Ascending aorta (tissue), 2 donors: ENCODE results near the gene ZNF723. TPM values are rescaled to one million over a fixed set of nuclear protein-coding genes. Genes with fewer than 3 reads are reported as not detected.
"Not testable (repeated sequence)": the region's sequence is repeated elsewhere in the genome, so short reads cannot be mapped to it uniquely, and the experiment has no call there.

Experiments used
- DNase-seq, 2 donors: peaks; one replicate each; pipeline ENCODE4 v3.0.0-alpha.2; 2019; ENCODE audit warnings: low spot score in 2 of 2
- H3K27ac ChIP-seq, 2 donors: fragments of 200-600 bp; sonication (generic); one replicate each; pipeline ENCODE4 v1.5.1; 2016 to 2017; ENCODE audit warnings: mild to moderate bottlenecking in 1 of 2
- H3K27me3 ChIP-seq: fragments of 200-600 bp; sonication (generic); one replicate; pipeline ENCODE4 v1.5.1; 2017
- H3K36me3 ChIP-seq, 2 donors: fragments of 200-600 bp; sonication (generic); one replicate each; pipeline ENCODE4 v1.5.1; 2016
- H3K4me1 ChIP-seq, 2 donors: fragments of 200-600 bp; sonication (generic); one replicate each; pipeline ENCODE4 v1.5.1; 2016 to 2017; ENCODE audit warnings: mild to moderate bottlenecking in 1 of 2
- H3K4me3 ChIP-seq, 2 donors: fragments of 200-600 bp; sonication (generic); one replicate each; pipeline ENCODE4 v1.5.1; 2016 to 2017; ENCODE audit warnings: mild to moderate bottlenecking in 1 of 2
- H3K9me3 ChIP-seq, 2 donors: fragments of 200-600 bp; sonication (generic); one replicate each; pipeline ENCODE4 v1.5.1; 2016
- intact Hi-C: fragments of 100-400 bp; cut with DNase I; formaldehyde crosslinking; loops from one replicate; pipeline ENCODE4 v1.15.1; 2023
- total RNA-seq: library from RNA; depleted of rRNA; stranded (reverse); fragments of >200 nt; gene quantifications from one replicate; pipeline ENCODE4 v1.1.0, GENCODE V29; 2016
- TF ChIP-seq, protein P1 (sequence below), 3 experiments: fragments of 200-600 bp in 2 of 3; fragments of 450-650 bp in 1 of 3; sonication (generic) in 2 of 3; IDR thresholded peaks; one replicate each; pipeline ENCODE4 v1.5.1; 2016 to 2019; ENCODE audit warnings: antibody characterized with exemption in 3 of 3, mild to moderate bottlenecking in 1 of 3, moderate library complexity in 1 of 3

Gene ZNF723
- total RNA-seq = not detected

DNA sequence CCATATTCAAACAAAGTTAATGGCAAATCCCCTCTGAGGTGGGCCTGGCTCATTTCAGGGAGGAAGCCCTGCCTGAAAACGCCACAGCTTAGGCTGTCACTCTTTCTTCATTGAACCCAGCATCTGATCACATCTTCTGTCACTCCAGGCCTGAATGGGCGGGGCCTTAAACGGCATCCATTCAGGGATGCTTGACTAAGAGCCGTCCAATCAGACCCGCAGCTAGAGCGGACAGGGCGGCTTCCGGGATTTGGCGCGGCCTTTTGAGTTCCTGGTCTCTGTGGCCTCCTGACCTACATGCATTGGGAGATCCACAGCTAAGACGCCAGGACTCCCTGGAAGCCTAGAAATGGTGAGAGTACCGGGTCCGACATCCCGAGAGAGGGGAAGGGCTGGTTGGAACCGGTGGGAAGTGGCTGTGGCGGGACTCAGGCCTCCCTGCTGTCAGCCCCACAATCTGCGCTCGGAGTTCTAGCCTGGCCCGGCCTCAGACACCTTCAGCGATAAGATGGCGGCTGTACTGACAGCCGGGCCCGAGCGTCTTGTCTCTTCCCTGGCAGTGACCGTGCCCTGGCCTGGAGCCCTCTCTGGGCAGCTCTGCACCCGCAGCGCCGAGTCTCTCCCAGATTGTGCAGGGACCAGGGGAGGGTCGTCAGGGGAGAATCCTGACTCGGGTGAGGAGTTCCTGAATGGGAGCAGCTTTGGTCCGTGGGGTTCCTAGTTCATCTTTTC lies at the start of gene ZNF723:
TSS of gene ZNF723 (plus strand) at position 261 of the 732 bp plus-strand sequence. CDS start at position 350, 89 bp downstream.
- H3K9me3 ChIP-seq = no peaks in the 10 kb centered on the region
- no peaks in the 10 kb centered on the region for H3K4me1 ChIP-seq
- no peak within 1 kb of the TSS for H3K27ac ChIP-seq
- intact Hi-C loops = no loop called here
- TF ChIP-seq, protein P1, sequence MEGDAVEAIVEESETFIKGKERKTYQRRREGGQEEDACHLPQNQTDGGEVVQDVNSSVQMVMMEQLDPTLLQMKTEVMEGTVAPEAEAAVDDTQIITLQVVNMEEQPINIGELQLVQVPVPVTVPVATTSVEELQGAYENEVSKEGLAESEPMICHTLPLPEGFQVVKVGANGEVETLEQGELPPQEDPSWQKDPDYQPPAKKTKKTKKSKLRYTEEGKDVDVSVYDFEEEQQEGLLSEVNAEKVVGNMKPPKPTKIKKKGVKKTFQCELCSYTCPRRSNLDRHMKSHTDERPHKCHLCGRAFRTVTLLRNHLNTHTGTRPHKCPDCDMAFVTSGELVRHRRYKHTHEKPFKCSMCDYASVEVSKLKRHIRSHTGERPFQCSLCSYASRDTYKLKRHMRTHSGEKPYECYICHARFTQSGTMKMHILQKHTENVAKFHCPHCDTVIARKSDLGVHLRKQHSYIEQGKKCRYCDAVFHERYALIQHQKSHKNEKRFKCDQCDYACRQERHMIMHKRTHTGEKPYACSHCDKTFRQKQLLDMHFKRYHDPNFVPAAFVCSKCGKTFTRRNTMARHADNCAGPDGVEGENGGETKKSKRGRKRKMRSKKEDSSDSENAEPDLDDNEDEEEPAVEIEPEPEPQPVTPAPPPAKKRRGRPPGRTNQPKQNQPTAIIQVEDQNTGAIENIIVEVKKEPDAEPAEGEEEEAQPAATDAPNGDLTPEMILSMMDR (IDR thresholded peaks at IDR 0.05) = no peak
- no peak for DNase-seq
- no peaks in the 10 kb centered on the region for H3K36me3 ChIP-seq
- H3K27me3 ChIP-seq = no peaks in the 10 kb centered on the region
- H3K4me3 ChIP-seq = no peak within 1 kb of the TSS

DNA sequence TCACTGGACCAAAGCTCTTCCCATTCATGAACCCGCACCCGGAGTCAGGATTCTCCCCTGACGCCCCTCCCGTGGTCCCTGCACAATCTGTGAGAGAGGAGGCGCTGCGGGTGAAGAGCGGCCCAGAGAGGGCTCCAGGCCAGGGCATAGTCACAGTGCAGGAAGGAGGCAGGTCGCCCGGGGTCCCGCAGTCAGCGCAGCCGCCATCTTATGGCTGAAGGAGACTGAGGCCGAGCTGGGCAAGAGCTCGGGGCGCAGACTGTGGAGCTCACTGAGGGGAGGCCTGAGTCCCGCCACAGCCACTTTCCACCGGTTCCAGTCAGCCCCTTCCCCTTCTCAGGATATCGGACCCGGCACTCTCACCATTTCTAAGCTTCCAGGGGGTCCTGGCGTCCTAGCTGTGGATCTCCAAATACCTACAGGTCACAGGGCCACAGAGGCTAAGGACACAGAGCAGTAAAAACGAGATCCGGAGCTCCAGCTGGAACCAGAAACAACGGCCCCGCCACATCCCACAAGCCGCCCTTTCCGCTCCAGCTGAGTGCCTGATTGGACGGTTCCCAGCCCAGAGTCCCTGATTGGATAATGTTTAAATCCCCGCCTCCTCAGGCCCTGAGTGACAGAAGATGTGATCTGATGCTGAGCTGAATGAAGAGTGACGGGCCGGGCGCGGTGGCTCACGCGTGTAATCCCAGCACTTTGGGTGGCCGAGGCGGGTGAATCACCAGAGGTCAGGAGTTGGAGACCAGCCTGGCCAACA lies 48.3 kb upstream of the ZNF723 start, which contains the start of gene ZNF99:
TSS of gene ZNF99 (minus strand) at position 501 of the 760 bp plus-strand sequence. CDS start at position 366, 135 bp downstream.
- H3K4me1 ChIP-seq = no peaks in the 10 kb centered on the region
- no peaks in the 10 kb centered on the region for H3K9me3 ChIP-seq
- H3K36me3 ChIP-seq = no peaks in the 10 kb centered on the region
- H3K4me3 ChIP-seq = peak within 1 kb of the TSS; percentile 33 to 67
- TF ChIP-seq, protein P1 (IDR thresholded peaks at IDR 0.05) = no peak
- peak within 1 kb of the TSS in 1 of 2 donors; percentile 21 for H3K27ac ChIP-seq
- peak; percentile 16 to 73 for DNase-seq
- no peaks in the 10 kb centered on the region for H3K27me3 ChIP-seq
- intact Hi-C loops = no loop called here

DNA sequence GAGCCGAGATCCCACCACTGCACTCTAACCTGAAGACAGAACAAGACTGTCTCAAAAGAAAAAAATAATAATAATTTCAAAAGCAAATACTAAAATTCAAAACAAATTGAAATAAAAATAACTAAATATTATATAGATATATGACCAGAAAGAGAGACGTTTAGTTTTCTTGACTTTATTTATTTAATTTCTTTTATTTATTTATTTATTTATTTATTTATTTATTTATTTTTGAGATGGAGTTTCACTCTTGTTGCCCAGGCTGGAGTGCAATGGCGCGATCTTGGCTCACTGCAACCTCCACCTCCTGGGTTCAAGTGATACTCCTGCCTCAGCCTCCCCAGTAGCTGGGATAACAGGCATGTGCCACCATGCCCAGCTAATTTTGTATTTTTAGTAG lies 39.2 kb upstream of the ZNF723 start:
- DNase-seq, H3K27ac ChIP-seq, H3K36me3 ChIP-seq, H3K4me1 ChIP-seq, H3K27me3 ChIP-seq, intact Hi-C loops, H3K4me3 ChIP-seq, H3K9me3 ChIP-seq: not testable (repeated sequence)

- no peak overlapping the region for H3K4me3 ChIP-seq
- H3K4me1 ChIP-seq = no peaks in the 10 kb centered on the region
- TF ChIP-seq, protein P1 (IDR thresholded peaks at IDR 0.05) = no peak
- no peak for DNase-seq
- intact Hi-C loops = no loop called here
- no peak overlapping the region for H3K27ac ChIP-seq
- H3K36me3 ChIP-seq = no peaks in the 10 kb centered on the region
- no peaks in the 10 kb centered on the region for H3K27me3 ChIP-seq
- peaks cover 0 to 3% of the 10 kb centered on the region in 2 donors for H3K9me3 ChIP-seq
Measured at GRCh38 chr19:22797040-22797439, 35.1 kb upstream of the ZNF723 start.

- TF ChIP-seq, protein P1 (IDR thresholded peaks at IDR 0.05) = no peak
- H3K9me3 ChIP-seq = no peaks in the 10 kb centered on the region
- H3K36me3 ChIP-seq = no peaks in the 10 kb centered on the region
- H3K4me1 ChIP-seq = no peaks in the 10 kb centered on the region
- intact Hi-C loops = no loop called here
- DNase-seq = no peak
- H3K27ac ChIP-seq = no peak overlapping the region
- no peak overlapping the region for H3K4me3 ChIP-seq
- no peaks in the 10 kb centered on the region for H3K27me3 ChIP-seq
Measured at GRCh38 chr19:22806418-22806817, 25.7 kb upstream of the ZNF723 start.
